ENCODE results near the gene SFT2D3. TPM values are rescaled to one million over a fixed set of nuclear protein-coding genes. Genes with fewer than 3 reads are reported as not detected.

Gene SFT2D3
- total RNA-seq, 1 experiment from 2014 or later: 5.6 TPM

DNA sequence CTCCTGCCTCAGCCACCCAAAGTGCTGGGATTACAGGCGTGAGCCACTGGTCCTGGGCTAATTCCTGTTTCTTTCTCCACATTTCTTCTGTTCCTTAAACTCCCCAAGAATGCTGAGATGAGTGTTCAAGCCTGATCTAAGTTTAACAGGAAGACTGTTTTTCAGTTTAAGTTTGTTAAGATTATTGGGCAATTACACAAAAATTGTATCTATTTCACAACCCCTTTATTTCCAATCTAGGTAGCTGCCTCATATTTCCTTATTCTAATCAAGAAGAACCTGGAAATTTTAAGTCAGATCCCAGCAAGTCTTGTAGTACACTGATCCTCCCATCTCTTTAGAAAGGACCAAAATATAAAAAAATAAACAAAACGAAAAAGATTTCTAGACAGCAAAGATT, 11.7 kb downstream of the SFT2D3 start:
- Histone ChIP-seq H3K4me1 (ENCODE audit: control insufficient read depth, insufficient read depth, low read length) (no peaks in the 10 kb centered on the region), H3K4me3 (ENCODE audit: low read depth in 2 of 2, low read length in 2 of 2) (no peak overlapping the region), H3K27me3 (ENCODE audit: control insufficient read depth, insufficient read depth, low read length) (no peaks in the 10 kb centered on the region), H3K9me3 (ENCODE audit: control insufficient read depth, insufficient read depth, low read depth, low read length) (no peaks in the 10 kb centered on the region), H3K36me3 (ENCODE audit: control insufficient read depth, insufficient read depth, low read length) (peaks cover 6% of the 10 kb centered on the region), H3K27ac (ENCODE audit: low read length) (no peak overlapping the region)
- ChIA-PET POLR2A (no interaction called here), CTCF (interaction anchor here (1.6 kb wide), 1 partner anchor 122 kb away, joined by 3 read pairs; no protein-coding TSS in a partner anchor)
- ATAC-seq: no peak
- no TSS peak for BruUV-seq (replicated peaks)
- TF ChIP-seq TCF7L2 (IDR thresholded peaks at IDR 0.05; ENCODE audit: low read depth, low read length) (no peak), SIN3A (IDR thresholded peaks at IDR 0.05; ENCODE audit: borderline replicate concordance, insufficient read depth, low read depth, low read length) (no peak)
- TF ChIP-seq, protein P1, sequence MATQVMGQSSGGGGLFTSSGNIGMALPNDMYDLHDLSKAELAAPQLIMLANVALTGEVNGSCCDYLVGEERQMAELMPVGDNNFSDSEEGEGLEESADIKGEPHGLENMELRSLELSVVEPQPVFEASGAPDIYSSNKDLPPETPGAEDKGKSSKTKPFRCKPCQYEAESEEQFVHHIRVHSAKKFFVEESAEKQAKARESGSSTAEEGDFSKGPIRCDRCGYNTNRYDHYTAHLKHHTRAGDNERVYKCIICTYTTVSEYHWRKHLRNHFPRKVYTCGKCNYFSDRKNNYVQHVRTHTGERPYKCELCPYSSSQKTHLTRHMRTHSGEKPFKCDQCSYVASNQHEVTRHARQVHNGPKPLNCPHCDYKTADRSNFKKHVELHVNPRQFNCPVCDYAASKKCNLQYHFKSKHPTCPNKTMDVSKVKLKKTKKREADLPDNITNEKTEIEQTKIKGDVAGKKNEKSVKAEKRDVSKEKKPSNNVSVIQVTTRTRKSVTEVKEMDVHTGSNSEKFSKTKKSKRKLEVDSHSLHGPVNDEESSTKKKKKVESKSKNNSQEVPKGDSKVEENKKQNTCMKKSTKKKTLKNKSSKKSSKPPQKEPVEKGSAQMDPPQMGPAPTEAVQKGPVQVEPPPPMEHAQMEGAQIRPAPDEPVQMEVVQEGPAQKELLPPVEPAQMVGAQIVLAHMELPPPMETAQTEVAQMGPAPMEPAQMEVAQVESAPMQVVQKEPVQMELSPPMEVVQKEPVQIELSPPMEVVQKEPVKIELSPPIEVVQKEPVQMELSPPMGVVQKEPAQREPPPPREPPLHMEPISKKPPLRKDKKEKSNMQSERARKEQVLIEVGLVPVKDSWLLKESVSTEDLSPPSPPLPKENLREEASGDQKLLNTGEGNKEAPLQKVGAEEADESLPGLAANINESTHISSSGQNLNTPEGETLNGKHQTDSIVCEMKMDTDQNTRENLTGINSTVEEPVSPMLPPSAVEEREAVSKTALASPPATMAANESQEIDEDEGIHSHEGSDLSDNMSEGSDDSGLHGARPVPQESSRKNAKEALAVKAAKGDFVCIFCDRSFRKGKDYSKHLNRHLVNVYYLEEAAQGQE (IDR thresholded peaks at IDR 0.05; ENCODE audit: insufficient read depth in 1 of 2, low read depth in 2 of 2, low read length in 1 of 2): no peak
- intact Hi-C loops (cut with micrococcal nuclease; ENCODE audit: unreplicated experiment): no loop called here
- DNase-seq (ENCODE audit: low read depth, low spot score): no peak
- in situ Hi-C loops (cut with HindIII; ENCODE audit: low pct_unique_long_range_greater_than_20kb, low sequenced_read_pairs): no loop called here

DNA sequence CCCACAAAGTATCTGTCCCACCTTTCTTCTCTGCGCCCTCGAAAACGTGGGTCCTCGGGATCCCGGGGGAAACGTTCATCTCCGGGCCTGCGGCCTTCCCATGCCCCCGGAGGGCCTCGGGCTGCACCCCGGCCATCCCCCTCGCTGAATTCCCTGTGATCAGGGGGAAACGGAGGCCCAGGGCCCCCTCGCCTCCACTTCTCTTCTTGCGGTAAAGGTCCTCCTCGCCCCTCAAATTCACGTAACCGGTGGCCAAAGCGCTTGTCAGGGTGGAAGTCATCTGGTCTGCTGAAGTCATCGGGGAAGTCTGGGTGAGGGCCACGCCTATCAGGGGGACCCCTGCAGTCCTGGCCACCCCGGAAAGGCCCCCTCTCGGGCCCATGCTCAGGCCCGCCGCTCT, 12.3 kb downstream of the SFT2D3 start:
- Histone ChIP-seq H3K27ac (ENCODE audit: low read length) (no peak overlapping the region), H3K4me3 (ENCODE audit: low read depth in 2 of 2, low read length in 2 of 2) (no peak overlapping the region), H3K9me3 (ENCODE audit: control insufficient read depth, insufficient read depth, low read depth, low read length) (no peaks in the 10 kb centered on the region), H3K36me3 (ENCODE audit: control insufficient read depth, insufficient read depth, low read length) (peaks cover 7% of the 10 kb centered on the region), H3K4me1 (ENCODE audit: control insufficient read depth, insufficient read depth, low read length) (no peaks in the 10 kb centered on the region), H3K27me3 (ENCODE audit: control insufficient read depth, insufficient read depth, low read length) (no peaks in the 10 kb centered on the region)
- in situ Hi-C loops (cut with HindIII; ENCODE audit: low pct_unique_long_range_greater_than_20kb, low sequenced_read_pairs) (no loop called here), intact Hi-C loops (cut with micrococcal nuclease; ENCODE audit: unreplicated experiment) (no loop called here)
- CTCF ChIA-PET: interaction anchor here (1.6 kb wide), 1 partner anchor 122 kb away, joined by 3 read pairs; no protein-coding TSS in a partner anchor
- POLR2A ChIA-PET: no interaction called here
- DNase-seq (ENCODE audit: low read depth, low spot score): no peak
- no peak for ATAC-seq
- TF ChIP-seq, protein P1 (IDR thresholded peaks at IDR 0.05; ENCODE audit: insufficient read depth in 1 of 2, low read depth in 2 of 2, low read length in 1 of 2): no peak
- TF ChIP-seq, protein P2, sequence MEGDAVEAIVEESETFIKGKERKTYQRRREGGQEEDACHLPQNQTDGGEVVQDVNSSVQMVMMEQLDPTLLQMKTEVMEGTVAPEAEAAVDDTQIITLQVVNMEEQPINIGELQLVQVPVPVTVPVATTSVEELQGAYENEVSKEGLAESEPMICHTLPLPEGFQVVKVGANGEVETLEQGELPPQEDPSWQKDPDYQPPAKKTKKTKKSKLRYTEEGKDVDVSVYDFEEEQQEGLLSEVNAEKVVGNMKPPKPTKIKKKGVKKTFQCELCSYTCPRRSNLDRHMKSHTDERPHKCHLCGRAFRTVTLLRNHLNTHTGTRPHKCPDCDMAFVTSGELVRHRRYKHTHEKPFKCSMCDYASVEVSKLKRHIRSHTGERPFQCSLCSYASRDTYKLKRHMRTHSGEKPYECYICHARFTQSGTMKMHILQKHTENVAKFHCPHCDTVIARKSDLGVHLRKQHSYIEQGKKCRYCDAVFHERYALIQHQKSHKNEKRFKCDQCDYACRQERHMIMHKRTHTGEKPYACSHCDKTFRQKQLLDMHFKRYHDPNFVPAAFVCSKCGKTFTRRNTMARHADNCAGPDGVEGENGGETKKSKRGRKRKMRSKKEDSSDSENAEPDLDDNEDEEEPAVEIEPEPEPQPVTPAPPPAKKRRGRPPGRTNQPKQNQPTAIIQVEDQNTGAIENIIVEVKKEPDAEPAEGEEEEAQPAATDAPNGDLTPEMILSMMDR (IDR thresholded peaks at IDR 0.05): no peak
- no peak for TF ChIP-seq TCF7L2 (IDR thresholded peaks at IDR 0.05; ENCODE audit: low read depth, low read length)
- no peak for TF ChIP-seq SIN3A (IDR thresholded peaks at IDR 0.05; ENCODE audit: borderline replicate concordance, insufficient read depth, low read depth, low read length)
- no peak for TF ChIP-seq POLR2AphosphoS5 (IDR thresholded peaks at IDR 0.05; ENCODE audit: low read depth, low read length)
- BruUV-seq (replicated peaks): no TSS peak
